ENCODE measurements around the gene SERPINB1.

GRCh38 chr6:2868637-2869036 is 27.0 kb upstream of the SERPINB1 start:
- TF ChIP-seq EZH2 (IDR thresholded peaks at IDR 0.05; ENCODE audit: borderline replicate concordance, low read depth, low read length, severe bottlenecking): no peak
- TF ChIP-seq CTCF (IDR thresholded peaks at IDR 0.05; ENCODE audit: extremely low read depth in 1 of 2, insufficient read depth in 1 of 2, low read depth in 1 of 2, low read length in 2 of 2): no peak
- no peak for TF ChIP-seq POLR2A (IDR thresholded peaks at IDR 0.05; ENCODE audit: low read depth, low read length)
- no peak for TF ChIP-seq FOS (IDR thresholded peaks at IDR 0.05; ENCODE audit: borderline replicate concordance, insufficient read depth, low read length)

Measured in endothelial cell of umbilical vein (primary cell).